Type B pancreatic cell (in vitro differentiated cells): Measurements from ENCODE around the gene DOK3. TPM values are rescaled to one million over a fixed set of nuclear protein-coding genes. Genes with fewer than 3 reads are reported as not detected.
A peak's percentile ranks its signal among the peaks of the same experiment; 100 is the strongest.

ENCODE experiments used
- DNase-seq: peaks from one replicate; pipeline ENCODE4 v3.0.0; 2021; ENCODE audit warnings: mixed read lengths; ENCODE audit not compliant: unreplicated experiment; ENCODE audit errors: extremely low spot score
- H3K27ac Mint-ChIP-seq: 2 replicates; pipeline ENCODE4 v1.8.0; 2021; ENCODE audit warnings: mild to moderate bottlenecking, mixed read lengths
- H3K27me3 Mint-ChIP-seq: 2 replicates; pipeline ENCODE4 v1.8.0; 2021; ENCODE audit warnings: mixed read lengths
- H3K36me3 Mint-ChIP-seq: 2 replicates; pipeline ENCODE4 v1.8.0; 2021; ENCODE audit warnings: mixed read lengths
- H3K4me1 Mint-ChIP-seq: one replicate; pipeline ENCODE4 v1.8.0; 2021; ENCODE audit warnings: mixed read lengths; ENCODE audit not compliant: unreplicated experiment
- H3K4me3 Mint-ChIP-seq: 2 replicates; pipeline ENCODE4 v1.8.0; 2021; ENCODE audit warnings: mild to moderate bottlenecking, mixed read lengths
- H3K9me3 Mint-ChIP-seq: 2 replicates; pipeline ENCODE4 v1.8.0; 2021; ENCODE audit warnings: mixed read lengths
- CTCF ChIP-seq: fragments of 200-600 bp; sonication (generic); conservative IDR thresholded peaks from 2 replicates; pipeline ENCODE4 v1.5.0; 2021; ENCODE audit warnings: antibody characterized with exemption, mild to moderate bottlenecking
- total RNA-seq: library from RNA; stranded (reverse); gene quantifications from 2 replicates; pipeline ENCODE4 v1.2.1, GENCODE V29; 2021; ENCODE audit warnings: low replicate concordance

DOK3 gene
- total RNA-seq, 1 donor from 2014 or later: 6.9 TPM

GRCh38 chr5:177465044-177465443, 44.6 kb downstream of the DOK3 start:
- peaks cover 43% of the 10 kb centered on the region for H3K36me3 Mint-ChIP-seq
- DNase-seq: no peak
- H3K9me3 Mint-ChIP-seq: no peaks in the 10 kb centered on the region
- TF ChIP-seq CTCF: no peak
- H3K27ac Mint-ChIP-seq: no peak overlapping the region
- peak overlapping the region; percentile 39 for H3K4me3 Mint-ChIP-seq
- H3K4me1 Mint-ChIP-seq: peaks cover 15% of the 10 kb centered on the region
- H3K27me3 Mint-ChIP-seq: no peaks in the 10 kb centered on the region

GRCh38 chr5:177462021-177462670, 47.5 kb downstream of the DOK3 start:
- Mint-ChIP-seq H3K4me3 (no peak overlapping the region), H3K4me1 (peaks cover 10% of the 10 kb centered on the region), H3K27me3 (no peaks in the 10 kb centered on the region), H3K9me3 (no peaks in the 10 kb centered on the region), H3K27ac (no peak overlapping the region), H3K36me3 (peaks cover 34% of the 10 kb centered on the region)
- no peak for DNase-seq
- TF ChIP-seq CTCF: no peak

- no peak for TF ChIP-seq CTCF
- no peak overlapping the region for H3K4me3 Mint-ChIP-seq
- no peak overlapping the region for H3K27ac Mint-ChIP-seq
- DNase-seq: no peak
- H3K27me3 Mint-ChIP-seq: no peaks in the 10 kb centered on the region
- peaks cover 17% of the 10 kb centered on the region for H3K36me3 Mint-ChIP-seq
- peaks cover 16% of the 10 kb centered on the region for H3K4me1 Mint-ChIP-seq
- H3K9me3 Mint-ChIP-seq: no peaks in the 10 kb centered on the region
Observed at GRCh38 chr5:177459819-177460628, 49.6 kb downstream of the DOK3 start.

DNA sequence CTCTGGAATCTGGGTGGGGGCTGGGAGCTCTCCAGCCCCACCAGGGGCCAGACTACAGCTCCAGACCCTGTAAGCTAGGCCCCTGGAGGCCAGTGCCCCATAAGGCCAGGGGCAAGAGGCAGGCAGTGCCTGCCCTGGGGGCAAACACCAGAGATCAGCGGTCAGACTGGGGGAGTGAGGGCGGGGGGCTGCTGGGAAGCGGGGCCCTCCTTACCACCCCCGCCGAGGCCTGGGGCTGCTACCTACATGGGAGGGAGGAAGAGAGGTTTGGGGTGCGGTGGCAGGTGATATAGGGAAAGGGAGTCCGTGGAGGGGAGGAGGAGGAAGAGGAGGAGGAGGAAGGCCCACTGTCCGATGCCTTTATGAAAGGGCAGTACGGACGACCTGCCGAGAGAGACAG, 50.3 kb downstream of the DOK3 start:
- Mint-ChIP-seq H3K9me3 (no peaks in the 10 kb centered on the region), H3K4me3 (no peak overlapping the region), H3K27ac (no peak overlapping the region), H3K36me3 (peaks cover 17% of the 10 kb centered on the region), H3K4me1 (peaks cover 16% of the 10 kb centered on the region), H3K27me3 (no peaks in the 10 kb centered on the region)
- DNase-seq: no peak
- no peak for TF ChIP-seq CTCF

- no peak overlapping the region for H3K4me3 Mint-ChIP-seq
- no peak overlapping the region for H3K27ac Mint-ChIP-seq
- DNase-seq: no peak
- H3K27me3 Mint-ChIP-seq: peaks cover under 1% of the 10 kb centered on the region
- TF ChIP-seq CTCF: no peak
- peaks cover 17% of the 10 kb centered on the region for H3K4me1 Mint-ChIP-seq
- peaks cover 17% of the 10 kb centered on the region for H3K36me3 Mint-ChIP-seq
- no peaks in the 10 kb centered on the region for H3K9me3 Mint-ChIP-seq
Observed at GRCh38 chr5:177458912-177459350, 50.7 kb downstream of the DOK3 start.
